CD14-positive monocyte (primary cell): ENCODE measurements around the gene P2RY1. TPM values are rescaled to one million over a fixed set of nuclear protein-coding genes. Genes with fewer than 3 reads are reported as not detected.

Source experiments
- DNase-seq, 3 donors: peaks; one replicate each; pipeline ENCODE4 v3.0.0-alpha.2; 2011 to 2022
- H2AFZ ChIP-seq: 2 replicates; pipeline ENCODE4 v1.6.0; 2012; ENCODE audit warnings: mild to moderate bottlenecking, low read depth, low read length, inconsistent platforms; ENCODE audit not compliant: insufficient read depth, poor library complexity, severe bottlenecking
- H3K27ac ChIP-seq, 2 donors: 1 replicate in 1 of 2; 2 replicates in 1 of 2; pipeline ENCODE4 v1.5.1; 2012 to 2013; ENCODE audit warnings: low read length in 2 of 2, control low read depth in 1 of 2, inconsistent platforms in 1 of 2, low read depth in 1 of 2, mild to moderate bottlenecking in 1 of 2
- H3K27me3 ChIP-seq, 2 donors: one replicate each; pipeline versions ENCODE4 v1.6.0 to v1.6.1; 2011 to 2013; ENCODE audit warnings: low read length in 2 of 2; ENCODE audit not compliant: control insufficient read depth in 2 of 2, insufficient read depth in 2 of 2
- H3K36me3 ChIP-seq, 2 donors: replicated peaks in 1 of 2; 1 replicate in 1 of 2; 2 replicates in 1 of 2; pipeline versions ENCODE4 v1.5.1 to v1.6.1; 2012 to 2013; ENCODE audit warnings: low read length in 2 of 2, control low read depth in 1 of 2, inconsistent platforms in 1 of 2, mild to moderate bottlenecking in 1 of 2; ENCODE audit not compliant: insufficient read depth in 2 of 2, control insufficient read depth in 1 of 2
- H3K4me1 ChIP-seq, 2 donors: 1 replicate in 1 of 2; 2 replicates in 1 of 2; pipeline versions ENCODE4 v1.5.1 to v1.6.1; 2012 to 2013; ENCODE audit warnings: low read length in 2 of 2, control low read depth in 1 of 2, inconsistent platforms in 1 of 2, mild to moderate bottlenecking in 1 of 2, moderate library complexity in 1 of 2; ENCODE audit not compliant: insufficient read depth in 2 of 2, control insufficient read depth in 1 of 2
- H3K4me2 ChIP-seq: replicated peaks from 2 replicates; pipeline ENCODE3; 2012; ENCODE audit warnings: low read length, moderate library complexity, mild to moderate bottlenecking; ENCODE audit not compliant: poor library complexity, severe bottlenecking; ENCODE audit errors: extremely low read depth
- H3K4me3 ChIP-seq, 3 experiments: fragments of 200-600 bp in 1 of 3; sonication (generic) in 1 of 3; replicated peaks in 1 of 3; 1 replicate in 2 of 3; 2 replicates in 1 of 3; pipeline ENCODE4 v1.5.1; 2011 to 2013; ENCODE audit warnings: low read length in 3 of 3, mild to moderate bottlenecking in 3 of 3, control low read depth in 2 of 3, low read depth in 2 of 3, inconsistent platforms in 1 of 3, moderate library complexity in 1 of 3
- H3K79me2 ChIP-seq: 2 replicates; pipeline ENCODE4 v1.6.0; 2012; ENCODE audit warnings: mild to moderate bottlenecking, control low read depth, inconsistent platforms, low read length, moderate library complexity; ENCODE audit not compliant: insufficient read depth
- H3K9ac ChIP-seq: 2 replicates; pipeline ENCODE4 v1.6.0; 2017; ENCODE audit warnings: low read length, mild to moderate bottlenecking; ENCODE audit not compliant: insufficient read depth, poor library complexity, severe bottlenecking
- H3K9me3 ChIP-seq, 2 donors: replicated peaks in 1 of 2; 1 replicate in 1 of 2; 2 replicates in 1 of 2; pipeline versions ENCODE4 v1.5.1 to v1.6.1; 2012 to 2013; ENCODE audit warnings: low read length in 2 of 2, control low read depth in 1 of 2; ENCODE audit not compliant: control insufficient read depth in 1 of 2, insufficient read depth in 1 of 2
- H4K20me1 ChIP-seq: 2 replicates; pipeline ENCODE4 v1.6.0; 2012; ENCODE audit warnings: mild to moderate bottlenecking, low read length, control low read depth, moderate library complexity; ENCODE audit not compliant: insufficient read depth
- H3K27ac Mint-ChIP-seq, 7 donors: one replicate each; pipeline ENCODE4 v1.8.0; 2020; ENCODE audit warnings: mild to moderate bottlenecking in 7 of 7, mixed read lengths in 7 of 7, moderate library complexity in 6 of 7, inconsistent platforms in 2 of 7
- H3K27me3 Mint-ChIP-seq, 3 donors: one replicate each; pipeline ENCODE4 v1.8.0; 2021 to 2022; ENCODE audit warnings: low read depth in 3 of 3, mild to moderate bottlenecking in 3 of 3, mixed read lengths in 3 of 3, moderate library complexity in 3 of 3, inconsistent platforms in 1 of 3
- H3K36me3 Mint-ChIP-seq, 2 donors: one replicate each; pipeline ENCODE4 v1.8.0; 2020; ENCODE audit warnings: mixed read lengths in 2 of 2, inconsistent platforms in 1 of 2, mild to moderate bottlenecking in 1 of 2
- H3K4me1 Mint-ChIP-seq: one replicate; pipeline ENCODE4 v1.8.0; 2020; ENCODE audit warnings: mild to moderate bottlenecking, mixed read lengths
- H3K4me3 Mint-ChIP-seq, 2 donors: one replicate each; pipeline ENCODE4 v1.8.0; 2020; ENCODE audit warnings: mild to moderate bottlenecking in 2 of 2, mixed read lengths in 2 of 2, moderate library complexity in 1 of 2
- H3K9me3 Mint-ChIP-seq, 7 donors: one replicate each; pipeline ENCODE4 v1.8.0; 2020 to 2022; ENCODE audit warnings: mixed read lengths in 7 of 7, mild to moderate bottlenecking in 6 of 7, moderate library complexity in 6 of 7, inconsistent platforms in 2 of 7
- WGBS: methylation state at CpG from one replicate; pipeline ENCODE4 v1.1.5; 2013; ENCODE audit warnings: missing lambda C conversion rate; ENCODE audit not compliant: insufficient coverage; 5-methylcytosine and 5-hydroxymethylcytosine counted together
- intact Hi-C, 2 donors: fragments of 100-400 bp; cut with micrococcal nuclease; formaldehyde crosslinking; loops; one replicate each; pipeline versions ENCODE4 v1.15.0 to v1.15.1; 2023
- polyA plus RNA-seq, 3 donors: library from polyadenylated mRNA; depleted of rRNA in 1 of 3; unstranded in 2 of 3; stranded (reverse) in 1 of 3; fragments of 300-500 nt in 2 of 3; fragments of >200 nt in 1 of 3; fragmentation: Illumina TruSeq in 2 of 3; gene quantifications; 1 replicate in 2 of 3; 2 replicates in 1 of 3; pipeline ENCODE4 v1.2.3, GENCODE V29; 2012 to 2021
- TF ChIP-seq, protein P1 (sequence below): fragments of 200-600 bp; IDR thresholded peaks from one replicate; pipeline ENCODE4 v1.8.0; 2022; ENCODE audit warnings: antibody characterized with exemption, mild to moderate bottlenecking

The P2RY1 gene
- polyA plus RNA-seq, 3 donors, result 0.16 to 0.97 TPM; not detected in 1

DNA sequence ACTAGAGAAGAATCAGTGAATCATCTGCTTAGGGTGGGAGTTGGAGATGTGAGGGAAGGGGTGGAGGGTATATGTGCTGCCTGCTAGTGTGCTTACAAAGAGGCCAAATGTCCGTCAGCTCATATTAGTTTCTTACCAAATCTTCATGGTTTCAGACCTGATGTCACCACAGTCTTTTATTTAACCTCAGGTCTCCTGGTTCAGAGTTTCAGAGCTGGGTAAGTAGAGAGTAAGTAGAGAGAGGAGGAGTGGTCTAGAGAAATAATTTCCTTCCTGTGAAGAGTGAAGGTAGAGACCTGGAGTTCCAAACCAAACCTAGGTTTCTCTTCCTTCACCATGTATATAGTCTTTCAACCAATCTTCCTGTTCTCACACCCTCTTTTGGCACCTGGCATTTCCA lies 17.5 kb upstream of the P2RY1 start:
- no peaks in the 10 kb centered on the region for H3K79me2 ChIP-seq
- no peaks in the 10 kb centered on the region for H3K4me1 ChIP-seq
- Mint-ChIP-seq H3K27ac (no peak overlapping the region), H3K4me1 (no peaks in the 10 kb centered on the region), H3K9me3 (peaks cover 0 to 2% (median 0%) of the 10 kb centered on the region in 7 donors), H3K27me3 (peaks cover 0 to 2% (median 0%) of the 10 kb centered on the region in 3 donors), H3K4me3 (no peak overlapping the region), H3K36me3 (no peaks in the 10 kb centered on the region)
- H3K9ac ChIP-seq, result no peak overlapping the region
- no peak for DNase-seq
- H3K4me2 ChIP-seq, result no peak overlapping the region
- no peak overlapping the region for H3K4me3 ChIP-seq
- H2AFZ ChIP-seq, result no peak overlapping the region
- no peaks in the 10 kb centered on the region for H4K20me1 ChIP-seq
- H3K36me3 ChIP-seq, result no peaks in the 10 kb centered on the region
- TF ChIP-seq, protein P1, sequence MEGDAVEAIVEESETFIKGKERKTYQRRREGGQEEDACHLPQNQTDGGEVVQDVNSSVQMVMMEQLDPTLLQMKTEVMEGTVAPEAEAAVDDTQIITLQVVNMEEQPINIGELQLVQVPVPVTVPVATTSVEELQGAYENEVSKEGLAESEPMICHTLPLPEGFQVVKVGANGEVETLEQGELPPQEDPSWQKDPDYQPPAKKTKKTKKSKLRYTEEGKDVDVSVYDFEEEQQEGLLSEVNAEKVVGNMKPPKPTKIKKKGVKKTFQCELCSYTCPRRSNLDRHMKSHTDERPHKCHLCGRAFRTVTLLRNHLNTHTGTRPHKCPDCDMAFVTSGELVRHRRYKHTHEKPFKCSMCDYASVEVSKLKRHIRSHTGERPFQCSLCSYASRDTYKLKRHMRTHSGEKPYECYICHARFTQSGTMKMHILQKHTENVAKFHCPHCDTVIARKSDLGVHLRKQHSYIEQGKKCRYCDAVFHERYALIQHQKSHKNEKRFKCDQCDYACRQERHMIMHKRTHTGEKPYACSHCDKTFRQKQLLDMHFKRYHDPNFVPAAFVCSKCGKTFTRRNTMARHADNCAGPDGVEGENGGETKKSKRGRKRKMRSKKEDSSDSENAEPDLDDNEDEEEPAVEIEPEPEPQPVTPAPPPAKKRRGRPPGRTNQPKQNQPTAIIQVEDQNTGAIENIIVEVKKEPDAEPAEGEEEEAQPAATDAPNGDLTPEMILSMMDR, result no peak
- H3K27ac ChIP-seq, result no peak overlapping the region
- no peaks in the 10 kb centered on the region for H3K9me3 ChIP-seq
- H3K27me3 ChIP-seq, result no peaks in the 10 kb centered on the region
- WGBS, result no CpG with 5 or more reads among the region's 1 CpG
- intact Hi-C loops, result no loop called here

DNA sequence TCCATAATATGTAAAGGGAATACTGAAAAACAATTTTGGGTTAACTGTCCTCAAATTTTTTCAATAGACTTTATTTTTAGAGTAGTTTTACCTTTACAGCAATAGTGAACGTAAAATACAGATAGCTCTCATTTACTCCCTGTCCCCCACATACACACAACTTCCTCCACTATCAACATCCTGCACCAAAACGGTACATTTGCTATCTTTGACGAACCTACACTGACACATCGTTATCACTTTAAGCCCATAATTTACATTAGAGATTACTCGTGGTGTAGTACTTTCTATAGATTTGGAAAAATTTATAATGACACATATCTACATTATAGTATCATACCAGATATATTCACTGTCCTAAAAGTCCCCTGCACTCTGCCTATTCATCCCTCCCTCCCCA lies 16.9 kb upstream of the P2RY1 start:
- DNase-seq, result no peak
- Histone ChIP-seq H3K79me2 (no peaks in the 10 kb centered on the region), H2AFZ (no peak overlapping the region), H3K9me3 (no peaks in the 10 kb centered on the region), H3K4me1 (no peaks in the 10 kb centered on the region), H3K36me3 (no peaks in the 10 kb centered on the region), H3K4me2 (no peak overlapping the region), H3K9ac (no peak overlapping the region), H3K27ac (no peak overlapping the region), H3K27me3 (no peaks in the 10 kb centered on the region), H3K4me3 (no peak overlapping the region), H4K20me1 (no peaks in the 10 kb centered on the region)
- Mint-ChIP-seq H3K27ac (no peak overlapping the region), H3K36me3 (no peaks in the 10 kb centered on the region), H3K9me3 (peaks cover 0 to 5% (median 0%) of the 10 kb centered on the region in 7 donors), H3K4me3 (no peak overlapping the region), H3K27me3 (peaks cover 0 to 2% (median 0%) of the 10 kb centered on the region in 3 donors), H3K4me1 (no peaks in the 10 kb centered on the region)
- TF ChIP-seq, protein P1, result no peak
- WGBS, result no CpG with 5 or more reads among the region's 5 CpGs
- intact Hi-C loops, result no loop called here
